SU-DHL-6 (cell line): ENCODE data around the gene RNF4.

Experiments
- H2AFZ ChIP-seq: fragments of 200-600 bp; sonication (generic); 2 replicates; pipeline ENCODE4 v1.6.1; 2014; ENCODE audit warnings: low read depth, mild to moderate bottlenecking, moderate library complexity, mixed read lengths, antibody characterized with exemption, low read length; ENCODE audit not compliant: severe bottlenecking
- H3F3A ChIP-seq: fragments of 200-600 bp; shearing (Covaris generic); 2 replicates; pipeline ENCODE4 v1.6.0; 2016; ENCODE audit warnings: antibody characterized with exemption, mild to moderate bottlenecking; ENCODE audit not compliant: insufficient read depth
- H3K27ac ChIP-seq: fragments of 200-600 bp; sonication (generic); 2 replicates; pipeline ENCODE4 v1.5.1; 2016; ENCODE audit warnings: low read depth, mild to moderate bottlenecking, low read length, moderate library complexity, mixed read lengths
- H3K27me3 ChIP-seq: fragments of 200-600 bp; sonication (generic), shearing (Covaris generic); 2 replicates; pipeline ENCODE4 v1.6.0; 2014; ENCODE audit warnings: mild to moderate bottlenecking, low read length
- H3K36me3 ChIP-seq: fragments of 200-600 bp; sonication (generic); 2 replicates; pipeline ENCODE4 v1.6.1; 2014; ENCODE audit warnings: mild to moderate bottlenecking, low read length, mixed read lengths
- H3K4me2 ChIP-seq: fragments of 300-600, 200-600 bp; shearing (Covaris generic), sonication (generic); 2 replicates; pipeline ENCODE4 v1.6.0; 2014; ENCODE audit warnings: low read length, low read depth, mild to moderate bottlenecking; ENCODE audit not compliant: poor library complexity, severe bottlenecking
- H3K4me3 ChIP-seq: fragments of 200-600 bp; sonication (generic); 2 replicates; pipeline ENCODE4 v1.5.1; 2014; ENCODE audit warnings: antibody characterized with exemption, low read length, mild to moderate bottlenecking, mixed read lengths; ENCODE audit not compliant: insufficient read depth, poor library complexity, severe bottlenecking
- H3K79me2 ChIP-seq: fragments of 200-600 bp; sonication (generic); 2 replicates; pipeline ENCODE4 v1.6.1; 2014; ENCODE audit warnings: mild to moderate bottlenecking, low read length, moderate library complexity; ENCODE audit not compliant: insufficient read depth
- H3K9ac ChIP-seq: fragments of 200-600 bp; sonication (generic); 2 replicates; pipeline ENCODE4 v1.7.0; 2014; ENCODE audit warnings: mild to moderate bottlenecking, low read length
- H3K9me2 ChIP-seq: fragments of 200-600 bp; sonication (generic); replicated peaks from 2 replicates; pipeline ENCODE4 v1.6.1; 2014; ENCODE audit warnings: low read length; ENCODE audit not compliant: insufficient read depth
- H3K9me3 ChIP-seq: fragments of 200-600 bp; sonication (generic); 2 replicates; pipeline ENCODE4 v1.6.1; 2014; ENCODE audit warnings: low read length, mixed read lengths; ENCODE audit not compliant: insufficient read depth
- H4K20me1 ChIP-seq: fragments of 200-600 bp; sonication (generic); 2 replicates; pipeline ENCODE4 v1.6.1; 2014; ENCODE audit warnings: low read depth, mild to moderate bottlenecking, antibody characterized with exemption, low read length, moderate library complexity, mixed read lengths
- CTCF ChIP-seq: fragments of 200-600 bp; sonication (generic); IDR thresholded peaks from one replicate; pipeline ENCODE4 v1.5.1; 2017; ENCODE audit warnings: antibody characterized with exemption, mild to moderate bottlenecking, low read length, moderate library complexity; ENCODE audit not compliant: insufficient read depth, poor library complexity, severe bottlenecking
- EZH2phosphoT487 ChIP-seq: fragments of 200-600 bp; sonication (generic), shearing (Covaris generic); conservative IDR thresholded peaks from 2 replicates; pipeline ENCODE4 v1.6.1; 2018; ENCODE audit warnings: mild to moderate bottlenecking, antibody characterized with exemption, low read length, moderate library complexity, mixed read lengths

RNF4 gene

DNA sequence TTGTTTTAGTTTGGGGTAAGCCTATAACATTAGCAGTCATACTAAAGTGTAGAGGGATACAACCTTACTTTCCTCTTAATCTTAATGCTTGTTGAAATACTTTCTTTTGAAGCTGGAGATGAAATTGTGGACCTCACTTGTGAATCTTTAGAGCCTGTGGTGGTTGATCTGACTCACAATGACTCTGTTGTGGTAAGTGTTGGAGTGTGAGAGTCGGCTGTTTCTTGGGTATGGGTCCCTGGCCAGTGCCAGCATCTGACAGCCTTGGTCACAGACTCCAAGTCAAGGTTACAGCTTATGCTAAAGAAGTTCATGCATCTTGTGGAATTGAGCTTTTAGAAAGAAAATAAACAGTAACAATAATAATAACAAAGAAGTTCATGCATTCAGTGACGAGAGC, 31.6 kb downstream of the RNF4 start:
- Histone ChIP-seq H3K9me3 (no peaks in the 10 kb centered on the region), H3K36me3 (peaks cover 10% of the 10 kb centered on the region), H3K79me2 (peaks cover 34% of the 10 kb centered on the region), H3K4me3 (no peak overlapping the region), H3K4me2 (no peak overlapping the region), H3K27ac (no peak overlapping the region), H4K20me1 (peaks cover 3% of the 10 kb centered on the region; the same call in 1 of the 2 replicates), H3K9me2 (no peaks in the 10 kb centered on the region), H3F3A (no peaks in the 10 kb centered on the region), H3K9ac (no peak overlapping the region), H2AFZ (no peak overlapping the region), H3K27me3 (no peaks in the 10 kb centered on the region)
- no peak for TF ChIP-seq EZH2phosphoT487
- TF ChIP-seq CTCF, result no peak

GRCh38 chr4:2501034-2501594, 32.2 kb downstream of the RNF4 start:
- Histone ChIP-seq H3K27me3 (no peaks in the 10 kb centered on the region), H3K79me2 (peaks cover 36% of the 10 kb centered on the region), H3K9me3 (no peaks in the 10 kb centered on the region), H3K9ac (no peak overlapping the region), H3K36me3 (peaks cover 10% of the 10 kb centered on the region), H3K9me2 (no peaks in the 10 kb centered on the region), H3K4me3 (no peak overlapping the region), H3K4me2 (no peak overlapping the region), H4K20me1 (0 out of 2 replicates have a peak, but pooled peaks cover 3% of the 10 kb centered on the region), H3F3A (no peaks in the 10 kb centered on the region), H3K27ac (no peak overlapping the region), H2AFZ (no peak overlapping the region)
- TF ChIP-seq CTCF (no peak), EZH2phosphoT487 (no peak)

DNA sequence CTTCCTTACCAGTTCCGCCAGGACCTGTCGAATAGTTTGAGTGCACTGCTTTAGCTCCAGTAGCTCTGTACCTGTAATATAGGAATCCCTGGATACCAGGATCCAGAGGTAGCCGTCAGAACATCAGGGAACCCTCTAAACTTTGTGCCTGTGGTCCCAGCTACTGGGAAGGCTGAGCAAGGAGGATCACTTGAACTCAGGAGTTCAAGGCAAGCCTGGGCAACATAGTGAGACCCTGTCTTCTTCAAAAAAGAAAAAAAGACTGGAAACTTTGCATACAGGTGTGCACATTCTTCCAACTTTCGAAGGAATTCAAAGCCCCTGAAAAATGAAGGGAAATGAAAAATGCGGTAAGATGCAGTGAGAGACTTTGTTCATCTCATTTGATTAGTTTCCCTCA, 34.9 kb downstream of the RNF4 start:
- Histone ChIP-seq H3K79me2 (peaks cover 36% of the 10 kb centered on the region), H4K20me1 (peaks cover 3% of the 10 kb centered on the region; the same call in 1 of the 2 replicates)
- TF ChIP-seq CTCF (no peak), EZH2phosphoT487 (no peak)

More for the DNA sequence above, 34.9 kb downstream of the RNF4 start:
- Histone ChIP-seq H3K36me3 (peaks cover 10% of the 10 kb centered on the region), H3K4me2 (no peak overlapping the region), H3K27ac (no peak overlapping the region), H3K9me3 (no peaks in the 10 kb centered on the region), H3K27me3 (no peaks in the 10 kb centered on the region), H3F3A (no peaks in the 10 kb centered on the region), H2AFZ (no peak overlapping the region), H3K4me3 (no peak overlapping the region), H3K9ac (no peak overlapping the region), H3K9me2 (no peaks in the 10 kb centered on the region)
